GM21447 (cell line): ENCODE results near the gene ENDOV.

ENCODE experiments used
- ATAC-seq: cut with Tn5 transposase; IDR thresholded peaks from one replicate; pipeline ENCODE4 v1.9.1; 2021; ENCODE audit not compliant: unreplicated experiment

Gene ENDOV

DNA sequence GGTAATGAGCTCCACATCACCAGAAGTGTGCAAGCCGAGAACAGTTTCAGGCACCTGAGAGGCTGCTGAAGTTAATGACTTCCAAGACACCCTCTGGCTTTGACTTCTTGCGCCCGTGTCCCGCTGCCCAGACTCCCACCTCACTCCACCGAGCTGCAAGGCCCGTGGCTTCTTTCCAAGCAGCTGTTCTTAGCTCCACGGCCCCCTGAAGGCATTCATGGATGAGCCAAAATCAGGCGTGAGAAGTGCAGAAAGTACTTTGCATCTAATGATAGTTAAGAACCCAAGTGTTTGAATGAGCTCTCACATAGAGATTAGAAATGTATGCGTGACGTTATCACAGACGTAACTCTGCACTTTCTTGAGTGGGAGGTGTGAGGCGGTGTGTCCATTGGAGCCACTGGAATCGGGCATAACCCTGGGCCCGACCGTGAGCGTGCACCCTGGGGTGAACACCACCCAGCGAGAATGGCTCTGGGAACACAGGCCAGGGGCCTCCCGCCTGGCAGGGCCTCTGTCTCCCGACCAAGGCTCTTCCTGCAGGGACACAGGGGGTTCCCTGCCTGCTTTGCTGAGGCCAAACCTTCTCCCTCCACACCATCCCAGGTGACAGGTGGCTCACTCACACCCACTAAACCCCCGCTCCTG is 50.5 kb downstream of the ENDOV start:
- ATAC-seq, result no peak

DNA sequence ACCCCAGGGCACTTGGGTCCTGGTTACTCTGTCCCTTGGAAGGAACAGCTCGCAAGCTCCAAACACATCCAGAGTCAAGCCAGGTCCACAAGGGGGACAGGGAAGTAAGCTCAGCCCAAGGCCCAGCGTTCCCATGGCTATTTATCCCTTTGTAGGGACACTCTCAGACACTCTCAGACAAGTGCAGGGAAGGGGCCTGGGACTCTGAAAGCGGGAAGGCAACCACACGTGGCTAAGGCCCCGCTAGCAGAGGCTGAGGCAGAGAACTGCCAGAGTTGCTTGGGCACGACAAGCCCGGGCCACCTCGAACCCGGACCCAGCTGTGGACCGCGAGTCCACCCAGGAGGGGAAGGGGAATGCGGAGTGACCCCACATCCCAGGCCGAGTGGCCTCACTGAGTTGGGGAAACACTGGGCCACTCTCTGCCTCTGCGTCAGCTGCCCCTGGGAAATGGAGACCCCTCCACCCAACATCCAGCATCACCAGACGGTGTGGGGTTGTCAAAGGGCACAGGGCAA is 51.3 kb downstream of the ENDOV start:
- ATAC-seq, result no peak

DNA sequence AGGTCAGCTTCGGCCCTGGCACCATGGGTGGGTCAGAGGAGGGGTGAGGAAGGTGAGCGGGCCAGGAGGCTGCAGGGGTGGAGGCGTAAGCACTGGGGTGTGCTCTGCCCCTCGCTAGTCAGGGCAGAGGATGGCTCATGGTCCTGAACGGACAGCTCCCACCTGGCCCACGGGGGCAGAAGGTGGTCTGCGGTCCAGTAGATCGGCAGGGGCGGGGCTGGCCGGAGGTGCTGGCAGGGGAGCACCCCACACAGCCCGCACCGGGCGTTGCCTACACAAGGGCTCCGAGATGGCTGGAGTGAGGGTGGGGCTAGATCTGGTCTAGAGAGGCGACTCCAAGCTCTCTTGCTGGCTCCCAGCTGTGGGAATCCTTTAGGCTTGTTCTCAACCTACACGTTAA is 53.3 kb downstream of the ENDOV start:
- ATAC-seq, result no peak

GRCh38 chr17:80468781-80469493 is 54.0 kb downstream of the ENDOV start:
- ATAC-seq, result no peak

- ATAC-seq, result no peak
These were observed 54.7 kb downstream of the ENDOV start for GRCh38 chr17:80469667-80470066.

GRCh38 chr17:80470603-80471002 is 55.6 kb downstream of the ENDOV start:
- no peak for ATAC-seq

GRCh38 chr17:80471922-80472321 is 57.0 kb downstream of the ENDOV start:
- no peak for ATAC-seq

- no peak for ATAC-seq
These were observed 58.0 kb downstream of the ENDOV start for GRCh38 chr17:80472996-80473395.

GRCh38 chr17:80473701-80474100 is 58.7 kb downstream of the ENDOV start:
- ATAC-seq, result no peak

- no peak for ATAC-seq
These were observed 59.4 kb downstream of the ENDOV start for GRCh38 chr17:80474231-80474960.

DNA sequence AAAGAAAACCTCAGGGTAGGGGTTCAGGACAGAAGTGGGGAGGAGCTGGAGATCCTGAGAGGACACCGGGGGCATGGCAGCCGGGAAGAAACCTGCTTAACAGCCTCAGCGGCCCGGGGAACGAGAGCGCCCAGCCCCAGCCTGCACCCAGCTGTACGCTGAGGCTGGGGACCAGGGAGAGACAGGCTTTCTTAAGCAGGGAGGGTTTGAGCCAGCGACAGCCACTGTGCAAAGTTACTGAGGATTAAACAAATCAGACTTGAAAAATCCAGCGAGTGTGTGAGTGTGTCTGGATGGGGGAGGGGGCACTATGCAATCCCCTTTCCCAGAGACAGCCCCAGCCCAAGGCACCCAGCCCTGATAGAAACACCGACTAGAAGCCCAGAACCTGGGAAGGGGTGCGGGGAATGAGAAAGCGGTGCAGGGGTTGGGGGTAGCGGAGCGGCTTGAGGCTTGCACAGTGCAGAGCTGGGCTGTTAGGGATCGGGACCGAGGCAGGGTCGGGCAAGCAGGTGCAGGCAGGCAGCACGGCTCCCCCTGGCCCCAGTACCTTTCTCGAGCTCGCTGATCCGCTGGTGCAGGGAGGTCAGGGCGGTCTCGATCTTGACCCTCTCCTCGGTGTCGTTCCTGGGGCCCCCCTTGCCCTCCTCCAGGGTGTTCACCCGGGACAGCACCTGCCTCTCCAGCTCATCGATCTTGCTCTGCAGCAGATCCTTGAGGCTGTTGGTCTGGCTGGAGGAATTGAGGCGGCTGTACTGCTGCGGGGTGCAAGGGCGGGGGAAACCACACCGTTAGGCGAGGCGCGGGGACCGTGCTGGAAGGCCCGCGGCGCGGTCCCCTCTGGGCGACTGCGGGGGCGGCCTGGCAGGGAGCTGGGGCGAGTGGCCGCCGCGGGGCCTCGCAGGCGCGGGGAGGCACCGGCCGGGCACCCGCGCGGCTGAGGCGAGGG is 60.3 kb downstream of the ENDOV start:
- ATAC-seq, result no peak

DNA sequence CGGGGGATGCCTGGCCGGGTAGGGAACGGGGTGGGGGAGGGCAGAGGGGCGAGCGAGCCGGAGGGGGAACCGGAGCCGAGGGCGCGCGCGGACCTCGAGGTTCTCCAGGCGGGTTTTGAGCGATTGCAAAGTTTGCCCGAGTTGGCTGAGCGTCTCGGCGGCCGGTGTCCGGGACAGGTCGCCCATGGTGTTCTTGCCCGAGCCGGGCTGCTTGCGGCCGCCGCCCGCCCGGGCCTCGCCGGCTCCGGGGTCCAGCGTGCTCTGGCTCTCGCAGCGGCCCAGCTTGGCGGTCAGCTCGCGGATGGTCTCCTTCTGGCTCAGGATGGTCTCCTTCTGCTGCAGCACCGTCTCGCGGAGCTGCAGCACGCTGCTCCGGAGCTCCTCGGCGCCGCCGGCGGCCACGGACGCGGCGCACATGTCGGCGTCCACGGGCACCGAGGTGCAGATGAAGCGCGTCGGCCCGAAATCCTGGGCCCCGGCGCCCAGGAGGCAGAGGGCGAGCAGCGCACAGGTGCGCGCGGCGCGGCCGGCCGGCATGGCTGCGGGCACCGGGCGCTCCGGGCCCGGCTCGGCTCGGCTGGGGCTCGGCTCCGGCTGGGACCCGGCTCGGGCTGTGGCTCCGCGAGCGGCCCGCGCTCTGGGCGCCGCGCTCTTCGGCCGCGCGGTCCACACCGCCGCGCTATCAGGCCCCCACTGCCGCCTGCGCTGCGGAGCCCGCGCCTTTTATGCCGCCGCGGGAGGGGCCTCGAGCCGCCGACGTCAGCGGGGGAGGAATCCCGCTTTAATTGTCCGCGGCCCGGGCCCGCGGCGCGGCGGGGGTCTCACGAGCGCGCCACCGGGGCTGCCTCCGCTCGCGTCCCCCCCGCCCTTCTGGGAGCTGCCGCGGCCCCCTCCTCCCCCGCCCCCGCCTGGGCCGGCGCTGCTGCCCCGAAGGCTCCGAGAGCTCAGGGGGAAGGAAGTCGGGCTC is 61.2 kb downstream of the ENDOV start, which contains the start of gene NPTX1:
Gene NPTX1 (minus strand): TSS at position 698 of the 967 bp plus-strand sequence. CDS start 161 bp downstream, at position 537.
- no peak for ATAC-seq

DNA sequence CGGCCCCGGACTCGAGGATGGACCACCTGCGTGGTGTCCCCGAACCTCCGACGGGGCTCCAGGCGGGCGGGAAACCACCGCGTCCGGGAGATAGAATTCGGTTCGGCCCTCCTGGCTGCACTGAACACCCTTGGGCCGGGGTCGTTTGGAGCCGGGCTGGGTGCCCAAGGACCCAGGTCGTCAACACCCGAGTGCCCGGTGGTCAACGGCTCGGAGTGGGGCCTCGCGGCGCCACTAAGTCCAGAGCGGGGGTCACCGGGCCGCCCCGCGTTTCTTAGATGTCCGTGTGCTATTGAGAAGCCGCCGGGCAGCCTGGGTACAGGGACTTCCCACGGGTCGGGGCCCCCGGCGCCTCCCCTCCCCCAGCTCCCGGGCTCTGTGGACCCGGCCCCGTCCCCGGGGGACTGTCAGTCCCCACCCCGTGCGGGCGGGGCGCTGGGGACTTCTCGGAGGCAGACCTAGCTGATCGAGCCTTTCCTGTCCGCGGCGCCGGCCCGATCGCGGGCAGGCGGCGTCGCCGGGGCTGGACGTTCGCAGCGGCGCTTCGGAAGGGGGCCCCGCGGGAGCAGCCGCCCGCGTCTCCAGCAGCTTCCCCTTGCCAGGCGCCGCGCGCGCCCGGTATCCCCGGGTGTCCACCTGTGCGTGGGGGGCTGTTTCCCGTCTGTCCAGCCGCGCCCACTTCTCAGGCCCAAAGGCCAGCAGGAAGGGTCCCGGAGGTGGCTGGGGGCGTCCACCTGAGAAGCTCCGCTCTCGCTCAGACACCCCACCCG is 62.1 kb downstream of the ENDOV start:
- no peak for ATAC-seq

- no peak for ATAC-seq
These were observed 62.9 kb downstream of the ENDOV start for GRCh38 chr17:80477647-80478478.

DNA sequence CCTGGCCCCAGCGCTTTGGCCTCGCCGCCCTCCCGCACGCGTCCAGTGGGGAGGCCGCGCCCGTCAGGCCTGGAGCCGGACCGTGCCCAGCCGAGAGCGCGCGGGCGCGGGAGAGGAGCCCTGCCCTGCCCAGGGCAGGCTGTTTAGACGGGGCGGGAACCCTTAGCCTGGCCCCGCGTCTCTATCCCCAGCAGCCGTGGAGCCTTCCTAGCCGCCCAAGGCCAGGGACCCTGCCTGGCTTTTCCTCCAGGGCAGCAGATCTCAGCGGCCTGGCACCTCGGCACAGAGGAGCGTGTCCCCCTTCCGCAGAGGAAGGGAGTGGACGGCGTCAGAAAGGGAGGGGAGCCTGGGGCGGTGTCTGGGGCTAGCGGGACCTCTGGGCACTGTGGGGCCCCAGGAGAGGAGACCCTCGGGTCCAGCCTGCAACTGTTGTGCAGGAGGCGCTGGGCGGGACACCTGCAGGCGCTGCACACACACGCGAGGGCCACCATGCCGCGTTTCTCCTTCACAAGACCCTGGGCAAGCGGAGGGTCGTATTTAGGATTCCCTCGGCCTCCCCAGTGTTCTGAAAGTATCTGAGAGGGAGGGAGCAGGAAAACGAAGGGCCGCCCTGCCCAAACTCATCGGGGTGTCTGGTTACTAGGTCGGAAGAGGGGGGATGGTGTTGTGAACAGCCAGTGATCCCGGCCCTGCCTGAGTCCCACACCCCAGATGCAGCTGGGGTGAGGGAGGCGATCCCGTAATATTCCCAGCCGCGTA is 63.7 kb downstream of the ENDOV start:
- ATAC-seq, result no peak

DNA sequence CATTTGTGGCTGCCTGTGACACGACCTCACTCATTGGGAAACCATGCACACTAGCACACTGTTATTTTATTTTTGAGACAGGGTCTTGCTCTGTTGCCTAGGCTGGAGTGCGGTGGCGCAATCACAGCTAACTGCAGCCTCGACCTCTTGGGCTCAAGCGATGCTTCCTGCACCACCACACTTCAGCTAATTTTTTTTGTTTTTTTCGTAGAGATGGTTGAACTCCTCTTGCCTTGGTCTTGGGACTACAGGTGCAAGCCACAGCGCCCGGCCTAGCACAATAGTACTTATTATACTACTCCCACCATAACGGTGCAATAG is 64.2 kb downstream of the ENDOV start:
- no peak for ATAC-seq

DNA sequence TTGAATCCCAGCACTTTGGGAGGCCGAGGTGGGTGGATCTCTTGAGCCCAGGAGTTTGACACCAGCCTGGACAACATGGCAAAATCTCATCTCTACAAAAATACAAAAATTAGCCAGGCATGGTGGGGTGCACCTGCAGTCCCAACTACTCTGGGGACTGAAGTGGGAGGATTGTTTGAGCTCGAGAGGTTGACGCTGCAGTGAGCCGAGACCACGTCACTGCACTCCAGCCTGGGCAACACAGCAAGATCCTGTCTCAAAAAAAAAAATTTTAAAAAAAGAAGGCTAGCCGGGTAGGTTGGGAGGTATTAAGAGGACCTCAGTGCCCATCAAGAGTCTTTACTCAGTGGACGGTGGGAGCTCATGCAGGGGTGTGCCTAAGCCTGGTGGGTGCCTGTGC is 65.3 kb downstream of the ENDOV start:
- no peak for ATAC-seq
